GM10248 (cell line): Measurements from ENCODE around the gene SCN8A.

Experiments
- CTCF ChIA-PET: fragments of 300-600 bp; sonication (Branson Sonifier 250); formaldehyde crosslinking; extraction: SDS; loops from one replicate; lab custom pipeline; 2021; ENCODE audit warnings: antibody characterized with exemption; lab: Yijun Ruan, JAX
- POLR2A ChIA-PET: fragments of 350-650 bp; sonication (Branson Sonifier 250); formaldehyde crosslinking; extraction: SDS; loops from one replicate; lab custom pipeline; 2020; ENCODE audit warnings: antibody characterized with exemption; lab: Yijun Ruan, JAX
- DNase-seq: peaks from one replicate; pipeline ENCODE4 v3.0.0; 2012; ENCODE audit errors: extremely low spot score
- CTCF ChIP-seq: IDR thresholded peaks from 2 replicates; pipeline ENCODE4 v1.5.1; 2012; ENCODE audit warnings: mild to moderate bottlenecking, low read depth; ENCODE audit errors: extremely low read depth, missing control alignments, control extremely low read depth

Gene SCN8A

GRCh38 chr12:51817027-51817953, 226.3 kb downstream of the SCN8A start:
- no peak for TF ChIP-seq CTCF
- DNase-seq: no peak
- ChIA-PET POLR2A (no interaction called here), CTCF (interaction anchor here (1.2 kb wide), 1 partner anchor 19 kb away, joined by 3 read pairs; no protein-coding TSS in a partner anchor)

- TF ChIP-seq CTCF: no peak
- no peak for DNase-seq
- ChIA-PET CTCF (interaction anchor here (1.2 kb wide), 1 partner anchor 19 kb away, joined by 3 read pairs; no protein-coding TSS in a partner anchor), POLR2A (no interaction called here)
Measured at GRCh38 chr12:51818086-51818485, 227.1 kb downstream of the SCN8A start.

GRCh38 chr12:51818566-51819300, 227.7 kb downstream of the SCN8A start:
- DNase-seq: no peak
- TF ChIP-seq CTCF: no peak
- POLR2A ChIA-PET: no interaction called here
- CTCF ChIA-PET: no interaction called here

GRCh38 chr12:51819736-51820525, 228.9 kb downstream of the SCN8A start:
- no peak for DNase-seq
- POLR2A ChIA-PET: no interaction called here
- CTCF ChIA-PET: no interaction called here
- TF ChIP-seq CTCF: no peak

- CTCF ChIA-PET: no interaction called here
- peak; percentile 55 for DNase-seq
- POLR2A ChIA-PET: no interaction called here
- peak; percentile 47 for TF ChIP-seq CTCF
Measured at GRCh38 chr12:51820526-51821439, 229.8 kb downstream of the SCN8A start.
